Transverse colon (tissue), 4 donors: ENCODE data around the gene COA4. TPM values are rescaled to one million over a fixed set of nuclear protein-coding genes. Genes with fewer than 3 reads are reported as not detected.

ENCODE experiments used
- DNase-seq: peaks from one replicate; pipeline ENCODE4 v3.0.0-alpha.2; 2019
- H3K27ac ChIP-seq, 4 donors: fragments of 200-600 bp; sonication (generic); 2 replicates each; pipeline ENCODE4 v1.5.1; 2016 to 2018; ENCODE audit warnings: inconsistent platforms in 4 of 4
- H3K27me3 ChIP-seq: fragments of 200-600 bp; sonication (generic); 2 replicates; pipeline ENCODE4 v1.5.1; 2017; ENCODE audit warnings: inconsistent platforms
- H3K36me3 ChIP-seq, 4 donors: fragments of 200-600 bp; sonication (generic); 2 replicates each; pipeline ENCODE4 v1.5.1; 2017 to 2019; ENCODE audit warnings: inconsistent platforms in 4 of 4
- H3K4me1 ChIP-seq, 4 donors: fragments of 200-600 bp; sonication (generic); 2 replicates each; pipeline ENCODE4 v1.5.1; 2017 to 2020; ENCODE audit warnings: inconsistent platforms in 4 of 4
- H3K4me3 ChIP-seq, 4 donors: fragments of 200-600 bp; sonication (generic); 1 replicate in 1 of 4; 2 replicates in 3 of 4; pipeline versions ENCODE4 v1.5.1 to v1.6.1; 2017 to 2019; ENCODE audit warnings: inconsistent platforms in 4 of 4
- H3K9me3 ChIP-seq, 2 donors: fragments of 200-600 bp; sonication (generic); 2 replicates each; pipeline ENCODE4 v1.5.1; 2017 to 2019; ENCODE audit warnings: inconsistent platforms in 2 of 2
- CTCF ChIP-seq, 5 experiments: fragments of 200-600 bp in 3 of 5; fragments of 450-650 bp in 2 of 5; sonication (generic) in 3 of 5; IDR thresholded peaks; 1 replicate in 2 of 5; 2 replicates in 3 of 5; pipeline ENCODE4 v1.5.1; 2016 to 2017; ENCODE audit warnings: antibody characterized with exemption in 5 of 5, inconsistent platforms in 3 of 5, mild to moderate bottlenecking in 2 of 5, moderate library complexity in 1 of 5
- EP300 ChIP-seq: sonication (generic); formaldehyde crosslinking; IDR thresholded peaks from one replicate; pipeline ENCODE4 v1.6.1; 2017; ENCODE audit warnings: antibody characterized with exemption, low read depth
- POLR2A ChIP-seq: fragments of 450-650 bp; IDR thresholded peaks from one replicate; pipeline ENCODE4 v1.6.1; 2016; ENCODE audit warnings: antibody characterized with exemption, mild to moderate bottlenecking, moderate library complexity
- POLR2AphosphoS5 ChIP-seq, 3 donors: sonication (generic); formaldehyde crosslinking; IDR thresholded peaks; one replicate each; pipeline ENCODE4 v1.6.1; 2016; ENCODE audit warnings: antibody characterized with exemption in 3 of 3
- WGBS, 2 donors: methylation state at CpG; one replicate each; pipeline ENCODE4 v1.1.5; 2018; ENCODE audit warnings: low coverage in 1 of 2; 5-methylcytosine and 5-hydroxymethylcytosine counted together
- in situ Hi-C, 4 donors: fragments of 200-750 bp; cut with MboI; loops; one replicate each; pipeline versions ENCODE4 v1.15.0 to v1.15.1; 2017; ENCODE audit warnings: low sequenced_read_pairs in 3 of 4, low pct_ligation_motif_present in 1 of 4, low pct_unique_long_range_greater_than_20kb in 1 of 4
- intact Hi-C: fragments of 100-400 bp; cut with DNase I; formaldehyde crosslinking; loops from one replicate; pipeline ENCODE4 v1.15.1; 2023; ENCODE audit warnings: low total_unique reads
- total RNA-seq, 4 donors: library from RNA; depleted of rRNA; stranded (reverse); fragments of >200 nt; gene quantifications; one replicate each; pipeline ENCODE4 v1.1.0, GENCODE V29; 2016

The COA4 gene
- total RNA-seq, 4 donors from 2014 or later: 26.3 to 92.8 (median 74.4) TPM

DNA sequence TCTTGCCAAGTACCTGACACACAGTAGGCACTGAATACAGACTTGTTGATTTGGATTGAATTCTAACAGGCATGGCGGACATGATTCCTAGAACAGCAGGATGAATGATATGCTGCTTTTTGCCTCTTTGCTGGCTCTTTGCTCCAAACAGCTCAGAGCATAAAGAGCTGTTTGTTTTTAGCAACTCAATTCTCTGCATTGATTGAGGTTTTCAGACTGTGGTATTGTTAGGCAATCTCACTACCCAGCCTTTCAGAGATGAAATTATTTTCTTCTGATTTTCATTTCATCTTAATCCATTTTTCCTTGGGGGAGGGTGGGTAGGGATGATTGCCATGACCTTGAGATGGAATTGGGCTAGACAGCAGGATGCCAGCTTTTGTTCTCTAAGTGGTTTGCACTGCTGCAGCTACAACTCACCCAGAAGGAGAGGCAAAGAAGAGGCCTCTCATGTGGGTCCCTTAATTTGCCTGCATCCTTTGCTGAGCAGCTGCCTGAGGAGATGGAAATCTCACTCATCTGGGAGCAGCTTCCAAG is 20.5 kb downstream of the COA4 start:
- Histone ChIP-seq H3K4me3 (no peak overlapping the region), H3K36me3 (peaks cover 0 to 17% (median 0%) of the 10 kb centered on the region in 4 donors), H3K27ac (no peak overlapping the region), H3K9me3 (no peaks in the 10 kb centered on the region), H3K4me1 (no peaks in the 10 kb centered on the region), H3K27me3 (no peaks in the 10 kb centered on the region)
- in situ Hi-C loops: no loop called here
- intact Hi-C loops: no loop called here
- TF ChIP-seq POLR2AphosphoS5 (IDR thresholded peaks at IDR 0.05): no peak
- no peak for TF ChIP-seq POLR2A
- no peak for TF ChIP-seq CTCF (IDR thresholded peaks at IDR 0.05)
- TF ChIP-seq EP300: no peak
- 95% methylated on average over 1 of the region's 1 CpG; no CpG with 5 or more reads in 1 of the 2 donors for WGBS, 2 donors
- no peak for DNase-seq

DNA sequence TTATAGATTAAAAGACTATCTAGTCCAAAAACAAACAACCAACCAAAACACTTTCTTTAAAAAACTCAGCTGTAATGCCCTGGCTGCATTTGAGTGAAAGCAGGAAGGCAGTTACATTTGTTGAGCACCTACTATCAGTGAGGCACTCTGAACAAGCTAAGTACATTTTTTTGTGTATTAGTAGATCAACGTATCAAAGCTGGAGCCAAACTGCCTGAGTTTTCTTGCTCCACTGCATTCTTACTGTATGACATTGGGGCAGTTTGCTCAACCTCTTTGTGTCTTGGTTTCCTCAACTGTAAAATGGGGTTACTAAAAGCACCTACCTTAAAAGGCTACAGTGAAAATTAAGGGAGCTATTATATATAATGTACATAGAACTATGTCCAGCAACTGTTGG is 22.0 kb downstream of the COA4 start:
- intact Hi-C loops (no loop called here), in situ Hi-C loops (no loop called here)
- H3K4me1 ChIP-seq: no peaks in the 10 kb centered on the region
- no peak overlapping the region for H3K4me3 ChIP-seq
- WGBS, 2 donors: 100% methylated on average over 1 of the region's 1 CpG
- no peaks in the 10 kb centered on the region for H3K9me3 ChIP-seq
- no peak for DNase-seq
- H3K27ac ChIP-seq: no peak overlapping the region
- TF ChIP-seq EP300 (no peak), POLR2A (no peak), POLR2AphosphoS5 (IDR thresholded peaks at IDR 0.05) (no peak), CTCF (IDR thresholded peaks at IDR 0.05) (no peak)
- no peaks in the 10 kb centered on the region for H3K27me3 ChIP-seq
- H3K36me3 ChIP-seq: peaks cover 0 to 9% (median 0%) of the 10 kb centered on the region in 4 donors

DNA sequence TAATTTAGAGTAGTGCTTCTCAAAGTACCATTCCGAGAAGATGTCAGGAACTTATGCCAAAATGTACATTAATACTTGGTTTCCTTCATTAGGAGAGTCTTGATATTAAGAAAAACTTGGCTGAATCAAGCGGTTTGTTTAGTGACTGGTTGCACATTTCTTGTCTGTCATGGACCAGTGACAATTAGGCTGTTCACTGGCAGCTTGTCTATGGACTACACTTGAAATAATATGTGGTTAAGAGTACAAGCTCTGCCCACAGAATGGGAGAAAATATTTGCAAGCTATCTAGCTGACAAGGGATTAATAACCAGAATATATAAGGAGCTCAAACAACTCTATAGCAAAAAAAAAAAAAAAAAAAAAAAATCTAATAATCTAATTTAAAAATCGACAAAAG is 24.6 kb downstream of the COA4 start:
- in situ Hi-C loops: no loop called here
- WGBS, 2 donors: 97 to 100% methylated on average over 2 to 3 of the region's 3 CpGs
- no peak for DNase-seq
- no peak overlapping the region for H3K27ac ChIP-seq
- H3K4me3 ChIP-seq: no peak overlapping the region
- H3K36me3 ChIP-seq: peaks cover 0 to 16% (median 0%) of the 10 kb centered on the region in 4 donors
- no peaks in the 10 kb centered on the region for H3K27me3 ChIP-seq
- intact Hi-C loops: no loop called here
- H3K4me1 ChIP-seq: no peaks in the 10 kb centered on the region
- no peaks in the 10 kb centered on the region for H3K9me3 ChIP-seq
- TF ChIP-seq EP300 (no peak), CTCF (IDR thresholded peaks at IDR 0.05) (no peak), POLR2A (no peak), POLR2AphosphoS5 (IDR thresholded peaks at IDR 0.05) (no peak)

DNA sequence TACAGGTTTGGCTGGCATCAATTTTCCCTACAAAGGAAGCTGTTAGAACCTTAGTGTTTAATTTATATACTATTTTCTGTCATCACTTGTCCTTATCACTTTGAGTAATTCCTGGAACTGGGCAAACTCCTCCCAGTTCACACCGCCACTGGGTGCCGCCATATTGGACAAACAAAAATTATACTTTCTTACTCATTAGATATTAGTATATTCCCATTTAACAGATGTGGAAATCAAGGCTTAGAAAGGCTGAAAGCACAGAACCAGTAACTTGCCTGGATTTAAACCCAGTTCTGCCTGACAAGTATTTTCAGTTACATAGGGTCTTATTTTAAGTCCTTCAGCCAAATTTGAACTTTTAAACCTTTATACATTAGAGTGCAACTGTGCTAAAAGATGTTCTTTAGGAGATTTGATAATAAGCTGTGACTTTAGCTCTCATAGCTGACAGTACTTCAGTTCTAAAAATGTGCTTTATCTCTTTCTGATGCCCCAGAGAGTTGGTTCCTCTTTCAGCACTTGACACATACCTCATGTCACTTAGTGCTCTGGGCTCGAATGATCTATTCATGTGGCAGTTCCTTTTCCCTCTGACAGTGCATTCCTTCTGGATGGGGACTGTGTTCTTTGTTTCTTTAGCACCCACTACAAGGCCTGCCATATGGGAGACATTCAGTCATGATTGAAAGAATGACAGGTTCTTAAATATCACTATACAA is 25.4 kb downstream of the COA4 start:
- intact Hi-C loops (no loop called here), in situ Hi-C loops (no loop called here)
- TF ChIP-seq CTCF (IDR thresholded peaks at IDR 0.05) (no peak), POLR2A (no peak), POLR2AphosphoS5 (IDR thresholded peaks at IDR 0.05) (no peak), EP300 (no peak)
- DNase-seq: no peak
- no peaks in the 10 kb centered on the region for H3K9me3 ChIP-seq
- WGBS, 2 donors: 85 to 100% methylated on average over 1 to 3 of the region's 3 CpGs
- no peaks in the 10 kb centered on the region for H3K4me1 ChIP-seq
- no peak overlapping the region for H3K27ac ChIP-seq
- peaks cover 0 to 16% (median 0%) of the 10 kb centered on the region in 4 donors for H3K36me3 ChIP-seq
- H3K4me3 ChIP-seq: no peak overlapping the region
- no peaks in the 10 kb centered on the region for H3K27me3 ChIP-seq
